K562 (cell line): ENCODE measurements around the gene SPAG9. TPM values are rescaled to one million over a fixed set of nuclear protein-coding genes. Genes with fewer than 3 reads are reported as not detected.

Experiments used
- ATAC-seq: fragments of 200-7000 bp; cut with Tn5 transposase; 3 replicates; pipeline ENCODE4 v1.9.1; 2020; ENCODE audit warnings: moderate library complexity
- BruUV-seq: library from RNA; stranded (reverse); fragments of 400-500 nt; replicated peaks from 2 replicates; lab custom pipeline; 2021; lab: Mats Ljungman, UMichigan
- CTCF ChIA-PET: fragments of 300-600 bp; formaldehyde crosslinking; extraction: SDS; loops from one replicate; lab custom pipeline; 2021; ENCODE audit warnings: low intra/inter-chr PET ratio; lab: Yijun Ruan, JAX
- POLR2A ChIA-PET: fragments of 300-600, 350-650 bp; sonication (Branson Sonifier 250); formaldehyde crosslinking; extraction: SDS; loops from one replicate; lab custom pipeline; 2021; ENCODE audit warnings: antibody characterized with exemption, inconsistent platforms; lab: Yijun Ruan, JAX
- DNase-seq, 4 experiments: peaks; one replicate each; pipeline versions ENCODE4 v3.0.0 to v3.0.0-alpha.2; 2011 to 2018; ENCODE audit warnings: low spot score in 3 of 4, mixed read lengths in 3 of 4; ENCODE audit errors: extremely low read depth in 1 of 4
- FAIRE-seq: peaks from 2 replicates; lab custom pipeline; 2011; peaks lifted over from hg19 to GRCh38; lab: Jason Lieb, UNC
- H2AFZ ChIP-seq: 2 replicates; pipeline ENCODE4 v1.6.0; 2011; ENCODE audit warnings: low read depth, low read length, control low read depth, inconsistent platforms
- H3K27ac ChIP-seq: fragments of 200-600 bp; 3 replicates; pipeline ENCODE4 v1.8.0; 2011; ENCODE audit warnings: low read depth, mild to moderate bottlenecking, control low read depth, inconsistent platforms, low read length, moderate library complexity, mixed read lengths; ENCODE audit errors: extremely low read depth
- H3K27me3 ChIP-seq, 2 experiments: fragments of 300-600 bp in 1 of 2; 2 replicates in 1 of 2; 3 replicates in 1 of 2; pipeline versions ENCODE4 v1.6.0 to v1.8.0; 2011; ENCODE audit warnings: inconsistent platforms in 2 of 2, low read length in 2 of 2, mild to moderate bottlenecking in 1 of 2, mixed read lengths in 1 of 2, moderate library complexity in 1 of 2; ENCODE audit not compliant: control insufficient read depth in 2 of 2, insufficient read depth in 2 of 2
- H3K36me3 ChIP-seq: fragments of 300-600 bp; 3 replicates; pipeline ENCODE4 v1.8.0; 2011; ENCODE audit warnings: mild to moderate bottlenecking, low read length, inconsistent platforms; ENCODE audit not compliant: control insufficient read depth, insufficient read depth
- H3K4me1 ChIP-seq, 2 experiments: fragments of 200-600 bp in 1 of 2; replicated peaks in 1 of 2; 2 replicates in 1 of 2; 3 replicates in 1 of 2; pipeline versions ENCODE4 v1.5.1 to v1.8.0; 2011; ENCODE audit warnings: inconsistent platforms in 2 of 2, low read length in 2 of 2, mild to moderate bottlenecking in 1 of 2, mixed read lengths in 1 of 2, moderate library complexity in 1 of 2; ENCODE audit not compliant: control insufficient read depth in 2 of 2, insufficient read depth in 2 of 2
- H3K4me2 ChIP-seq: 2 replicates; pipeline ENCODE4 v1.6.1; 2011; ENCODE audit warnings: low read length, control low read depth, inconsistent platforms, mixed read lengths; ENCODE audit not compliant: insufficient read depth
- H3K4me3 ChIP-seq: fragments of 200-600 bp; sonication (generic), shearing (Covaris generic); 2 replicates; pipeline ENCODE4 v1.5.1; 2016; ENCODE audit warnings: control low read depth, inconsistent platforms
- H3K79me2 ChIP-seq: fragments of 200-600 bp; 3 replicates; pipeline ENCODE4 v1.8.0; 2011; ENCODE audit warnings: low read length, inconsistent platforms; ENCODE audit not compliant: control insufficient read depth, insufficient read depth
- H3K9ac ChIP-seq, 2 experiments: 2 replicates each; pipeline versions ENCODE4 v1.6.0 to v1.6.1; 2011; ENCODE audit warnings: low read depth in 2 of 2, low read length in 2 of 2, control low read depth in 1 of 2, inconsistent platforms in 1 of 2, mild to moderate bottlenecking in 1 of 2, mixed read lengths in 1 of 2; ENCODE audit not compliant: insufficient read depth in 1 of 2
- H3K9me1 ChIP-seq: one replicate; pipeline ENCODE4 v1.6.0; 2011; ENCODE audit warnings: inconsistent platforms, mild to moderate bottlenecking, low read length, moderate library complexity; ENCODE audit not compliant: control insufficient read depth, insufficient read depth
- H3K9me3 ChIP-seq: replicated peaks from 2 replicates; pipeline ENCODE4 v1.5.1; 2011; ENCODE audit warnings: low read depth, low read length, inconsistent platforms; ENCODE audit not compliant: control insufficient read depth, insufficient read depth
- H4K20me1 ChIP-seq: replicated peaks from 2 replicates; pipeline ENCODE4 v1.6.1; 2011; ENCODE audit warnings: low read length, inconsistent platforms, mixed read lengths; ENCODE audit not compliant: control insufficient read depth, insufficient read depth
- BCLAF1 ChIP-seq, 2 experiments: fragments of 450-650 bp in 1 of 2; IDR thresholded peaks; 2 replicates each; pipeline ENCODE4 v1.6.1; 2011 to 2017; ENCODE audit warnings: low read depth in 2 of 2, antibody characterized with exemption in 1 of 2, borderline replicate concordance in 1 of 2, low read length in 1 of 2, mild to moderate bottlenecking in 1 of 2, mixed read lengths in 1 of 2; ENCODE audit not compliant: control insufficient read depth in 1 of 2
- E2F5 ChIP-seq: sonication (generic); formaldehyde crosslinking; IDR thresholded peaks from 2 replicates; pipeline ENCODE4 v1.8.0; 2022; ENCODE audit warnings: mild to moderate bottlenecking, missing genetic modification reagents
- GABPB2 ChIP-seq: fragments of 250-450 bp; sonication (Bioruptor Pico); conservative IDR thresholded peaks from 2 replicates; pipeline ENCODE4 v1.5.1; 2021; ENCODE audit warnings: mild to moderate bottlenecking
- HLTF ChIP-seq: fragments of 450-650 bp; IDR thresholded peaks from 2 replicates; pipeline ENCODE4 v1.6.1; 2016
- IRF1 ChIP-seq: sonication (generic); formaldehyde crosslinking; IDR thresholded peaks from 2 replicates; pipeline ENCODE4 v1.8.0; 2022; ENCODE audit warnings: missing genetic modification reagents, mild to moderate bottlenecking, borderline replicate concordance
- KLF10 ChIP-seq: fragments of 250-450 bp; sonication (Bioruptor Pico); IDR thresholded peaks from 2 replicates; pipeline ENCODE4 v1.6.1; 2021; ENCODE audit warnings: matching md5 sums
- NFXL1 ChIP-seq: fragments of 450-650 bp; formaldehyde crosslinking; IDR thresholded peaks from 2 replicates; pipeline ENCODE4 v1.4.0; 2021; ENCODE audit warnings: mild to moderate bottlenecking
- PHF20 ChIP-seq: fragments of 450-650 bp; IDR thresholded peaks from 2 replicates; pipeline ENCODE4 v1.6.1; 2018; ENCODE audit not compliant: partially characterized antibody
- PTRF ChIP-seq: fragments of 450-650 bp; IDR thresholded peaks from 2 replicates; pipeline ENCODE4 v1.6.1; 2016; ENCODE audit warnings: mild to moderate bottlenecking, missing genetic modification characterization, missing compliant biosample characterization
- RBM22 ChIP-seq: fragments of 200-400 bp; formaldehyde crosslinking; IDR thresholded peaks from 2 replicates; pipeline ENCODE4 v1.6.1; 2018; ENCODE audit warnings: low read length, low read depth; ENCODE audit not compliant: poor library complexity, severe bottlenecking
- RBM25 ChIP-seq: fragments of 200-400 bp; formaldehyde crosslinking; IDR thresholded peaks from 2 replicates; pipeline ENCODE4 v1.6.1; 2018; ENCODE audit warnings: low read length, low read depth, moderate library complexity; ENCODE audit not compliant: severe bottlenecking
- SLC30A9 ChIP-seq: fragments of 250-450 bp; sonication (Bioruptor Pico); IDR thresholded peaks from 2 replicates; pipeline ENCODE4 v1.8.0; 2022; ENCODE audit warnings: mild to moderate bottlenecking, moderate library complexity
- SMAD3 ChIP-seq: fragments of 450-650 bp; formaldehyde crosslinking; conservative IDR thresholded peaks from 2 replicates; pipeline ENCODE4 v1.4.0; 2020; ENCODE audit warnings: mild to moderate bottlenecking
- SREBF2 ChIP-seq: sonication (generic); formaldehyde crosslinking; IDR thresholded peaks from 2 replicates; pipeline ENCODE4 v1.4.0; 2020; ENCODE audit warnings: mild to moderate bottlenecking, missing genetic modification reagents
- STAG1 ChIP-seq: sonication (generic); formaldehyde crosslinking; IDR thresholded peaks from 2 replicates; pipeline ENCODE4 v1.5.0; 2020; ENCODE audit warnings: missing genetic modification reagents, borderline replicate concordance
- WGBS: fragments of 100-300 bp; shearing (Covaris generic); methylation state at CpG from one replicate; pipeline ENCODE4 v1.1.6; 2016; ENCODE audit warnings: low coverage, mixed read lengths; ENCODE audit not compliant: insufficient coverage; ENCODE audit errors: missing lambda C conversion rate; 5-methylcytosine and 5-hydroxymethylcytosine counted together
- in situ Hi-C: fragments of 300-500 bp; cut with MboI; formaldehyde crosslinking; loops from 4 replicates; pipeline ENCODE4 v1.15.0; 2018; ENCODE audit warnings: inconsistent platforms, mixed read lengths
- intact Hi-C: fragments of 100-400 bp; cut with micrococcal nuclease; formaldehyde crosslinking; loops from 2 replicates; pipeline ENCODE4 v1.14.2; 2022
- polyA plus RNA-seq, 8 experiments: library from polyadenylated mRNA; depleted of rRNA in 4 of 8; stranded (reverse) in 5 of 8; unstranded in 3 of 8; fragments of >200 nt; fragmentation: Nextera tagmentation in 2 of 8; fragmentation: Illumina TruSeq in 1 of 8; extraction: Ambion mirVana in 2 of 8; extraction: Trizol in 1 of 8; gene quantifications; 2 replicates each; pipeline versions ENCODE4 v1.2.1 to v1.2.3, GENCODE V29; 2011 to 2014; ENCODE audit warnings: inconsistent platforms in 1 of 8, missing spikeins in 1 of 8
- total RNA-seq, 7 experiments: library from RNA; depleted of rRNA in 6 of 7; stranded (reverse); fragments of >200 nt in 6 of 7; fragmentation: Illumina TruSeq in 2 of 7; extraction: Trizol in 2 of 7; gene quantifications; 2 replicates each; pipeline versions ENCODE4 v1.2.1 to v1.2.3, GENCODE V29; 2011 to 2021; ENCODE audit warnings: low replicate concordance in 1 of 7

The SPAG9 gene
- total and polyA plus RNA-seq, 9 of the 15 experiments (the other 6 are each of a cell fraction or from before 2014, with no cell fraction given) = 12.2 to 99.2 (median 58.2) TPM

GRCh38 chr17:50995668-50996067 lies 125.0 kb downstream of the SPAG9 start:
- H3K4me3 ChIP-seq = no peak overlapping the region
- H3K4me2 ChIP-seq = no peak overlapping the region
- intact Hi-C loops = no loop called here
- H2AFZ ChIP-seq = no peak overlapping the region
- H3K9ac ChIP-seq = no peak overlapping the region
- no peaks in the 10 kb centered on the region for H3K79me2 ChIP-seq
- H3K4me1 ChIP-seq = no peaks in the 10 kb centered on the region
- TF ChIP-seq RBM25 = no peak
- no peak for TF ChIP-seq SMAD3
- no peak for TF ChIP-seq E2F5
- TF ChIP-seq STAG1 (CRISPR knock-in tag) = no peak
- no peak for TF ChIP-seq RBM22
- TF ChIP-seq PHF20 = no peak
- no peak for TF ChIP-seq PTRF (tag)
- TF ChIP-seq SREBF2 (CRISPR knock-in tag) = no peak
- no peak for TF ChIP-seq SLC30A9 (CRISPR knock-in tag)
- TF ChIP-seq IRF1 (CRISPR knock-in tag) = no peak
- no peak for TF ChIP-seq KLF10 (CRISPR knock-in tag)
- no peak for TF ChIP-seq BCLAF1 (IDR thresholded peaks at IDR 0.05; ENCODE audit: borderline replicate concordance in 1 of 2, control insufficient read depth in 1 of 2, low read depth in 2 of 2, low read length in 1 of 2)
- TF ChIP-seq GABPB2 = no peak
- TF ChIP-seq NFXL1 (CRISPR knock-in tag) = no peak
- no peak for TF ChIP-seq HLTF
- H3K9me3 ChIP-seq = no peaks in the 10 kb centered on the region
- no peaks in the 10 kb centered on the region for H3K27me3 ChIP-seq
- ATAC-seq = no peak
- WGBS = 93% methylated on average over 2 of the region's 2 CpGs
- peaks cover 89% of the 10 kb centered on the region for H3K36me3 ChIP-seq
- no peak overlapping the region for H3K27ac ChIP-seq
- POLR2A ChIA-PET = interaction anchor here (0.5 to 1.3 kb wide), 3 partner anchors 19 to 164 kb away, joined by 3 to 6 read pairs (median 3); partner anchors contain the start of gene TOB1
- no peak for FAIRE-seq
- no peak for DNase-seq
- CTCF ChIA-PET = no interaction called here
- BruUV-seq = no TSS peak
- no peaks in the 10 kb centered on the region for H4K20me1 ChIP-seq
- in situ Hi-C loops = no loop called here
- H3K9me1 ChIP-seq = no peaks in the 10 kb centered on the region
